Keratinocyte (primary cell): ENCODE measurements around the gene ZMYND8. TPM values are rescaled to one million over a fixed set of nuclear protein-coding genes. Genes with fewer than 3 reads are reported as not detected.

ENCODE experiments used
- DNase-seq: peaks from one replicate; pipeline ENCODE4 v3.0.0-alpha.2; 2011; ENCODE audit warnings: low read depth, missing footprints, low spot score
- FAIRE-seq: peaks from 2 replicates; lab custom pipeline; 2011; peaks lifted over from hg19 to GRCh38; lab: Jason Lieb, UNC
- H2AFZ ChIP-seq: 2 replicates; pipeline ENCODE4 v1.6.0; 2012; ENCODE audit warnings: low read length, control low read depth, inconsistent platforms; ENCODE audit not compliant: control insufficient read depth
- H3K27ac ChIP-seq: 2 replicates; pipeline ENCODE4 v1.5.1; 2011; ENCODE audit warnings: low read length; ENCODE audit not compliant: control insufficient read depth, insufficient read depth
- H3K27me3 ChIP-seq: 3 replicates; pipeline ENCODE4 v1.6.0; 2011; ENCODE audit warnings: low read length; ENCODE audit not compliant: control insufficient read depth, insufficient read depth; ENCODE audit errors: extremely low read depth
- H3K36me3 ChIP-seq, 2 experiments: 2 replicates in 1 of 2; 3 replicates in 1 of 2; pipeline ENCODE4 v1.5.1; 2011; ENCODE audit warnings: low read length in 2 of 2, mild to moderate bottlenecking in 1 of 2; ENCODE audit not compliant: control insufficient read depth in 2 of 2, insufficient read depth in 2 of 2; ENCODE audit errors: extremely low read depth in 1 of 2
- H3K4me1 ChIP-seq: 3 replicates; pipeline ENCODE4 v1.5.1; 2011; ENCODE audit warnings: low read length; ENCODE audit not compliant: control insufficient read depth, insufficient read depth; ENCODE audit errors: extremely low read depth
- H3K4me2 ChIP-seq: 3 replicates; pipeline ENCODE4 v1.6.0; 2011; ENCODE audit warnings: low read depth, low read length; ENCODE audit not compliant: control insufficient read depth, insufficient read depth; ENCODE audit errors: extremely low read depth
- H3K4me3 ChIP-seq, 3 experiments: fragments of 200-600 bp in 1 of 3; sonication (generic) in 1 of 3; 2 replicates in 2 of 3; 3 replicates in 1 of 3; pipeline ENCODE4 v1.5.1; 2011 to 2016; ENCODE audit warnings: low read length in 3 of 3, mild to moderate bottlenecking in 3 of 3, control low read depth in 2 of 3, inconsistent platforms in 1 of 3, low read depth in 1 of 3, mixed read lengths in 1 of 3, mixed run types in 1 of 3, moderate library complexity in 1 of 3; ENCODE audit not compliant: control insufficient read depth in 2 of 3, insufficient read depth in 2 of 3; ENCODE audit errors: extremely low read depth in 1 of 3
- H3K79me2 ChIP-seq: 2 replicates; pipeline ENCODE4 v1.6.0; 2012; ENCODE audit warnings: low read length; ENCODE audit not compliant: control insufficient read depth, insufficient read depth
- H3K9ac ChIP-seq: 3 replicates; pipeline ENCODE4 v1.6.0; 2011; ENCODE audit warnings: low read length; ENCODE audit not compliant: control insufficient read depth, insufficient read depth; ENCODE audit errors: extremely low read depth
- H3K9me1 ChIP-seq: 3 replicates; pipeline ENCODE4 v1.6.0; 2011; ENCODE audit warnings: low read length; ENCODE audit not compliant: control insufficient read depth, insufficient read depth; ENCODE audit errors: extremely low read depth
- H3K9me3 ChIP-seq: 2 replicates; pipeline ENCODE4 v1.5.1; 2012; ENCODE audit warnings: low read depth, low read length; ENCODE audit not compliant: control insufficient read depth
- H4K20me1 ChIP-seq: 3 replicates; pipeline ENCODE4 v1.6.0; 2011; ENCODE audit warnings: low read length; ENCODE audit not compliant: control insufficient read depth, insufficient read depth; ENCODE audit errors: extremely low read depth
- CTCF ChIP-seq, 3 experiments: IDR thresholded peaks in 1 of 3; conservative IDR thresholded peaks in 1 of 3; optimal IDR thresholded peaks in 1 of 3; 2 replicates in 2 of 3; 3 replicates in 1 of 3; pipeline versions ENCODE3 to v1.5.1; 2011; ENCODE audit warnings: low read length in 3 of 3, mild to moderate bottlenecking in 3 of 3, moderate library complexity in 2 of 3, control low read depth in 1 of 3, inconsistent platforms in 1 of 3; ENCODE audit not compliant: insufficient read depth in 2 of 3; ENCODE audit errors: extremely low read depth in 1 of 3
- EZH2 ChIP-seq: IDR thresholded peaks from one replicate; pipeline ENCODE4 v1.6.1; 2012; ENCODE audit warnings: inconsistent platforms, mild to moderate bottlenecking, low read length, moderate library complexity
- dilution Hi-C: fragments of 300-500 bp; cut with MboI; formaldehyde crosslinking; loops from one replicate; pipeline ENCODE4 v1.7.0; 2020; ENCODE audit warnings: low sequenced_read_pairs; ENCODE audit not compliant: extremely low pct_ligation_motif_present
- polyA minus RNA-seq, 3 experiments: library from RNA; depleted of rRNA, polyadenylated mRNA; stranded (reverse); fragments of >200 nt; gene quantifications; 1 replicate in 1 of 3; 2 replicates in 1 of 3; 3 replicates in 1 of 3; pipeline ENCODE4 v1.2.3, GENCODE V29; 2011
- polyA plus RNA-seq, 5 experiments: library from polyadenylated mRNA; depleted of rRNA in 3 of 5; stranded (reverse) in 3 of 5; stranded (forward) in 1 of 5; unstranded in 1 of 5; fragments of >200 nt; gene quantifications; 1 replicate in 1 of 5; 2 replicates in 3 of 5; 3 replicates in 1 of 5; pipeline versions ENCODE4 v1.2.1 to v1.2.3, GENCODE V29; 2011 to 2012; ENCODE audit warnings: missing spikeins in 2 of 5, low read depth in 1 of 5, low replicate concordance in 1 of 5

The ZMYND8 gene
- polyA plus RNA-seq (30.0 to 42.6 TPM (median 39.8 TPM) in 3 replicates), polyA minus RNA-seq (40.3 to 48.9 TPM (median 40.8 TPM) in 3 replicates)
- polyA plus RNA-seq (2011; ENCODE audit: low read depth): 49.3 TPM
- 21.6 and 26.9 TPM in 2 replicates for polyA plus RNA-seq (2011; cell fraction: cytosol; rRNA removed)
- 95.0 and 95.8 TPM in 2 replicates for polyA plus RNA-seq (2011; cell fraction: nucleus; rRNA removed)
- 34.7 and 37.8 TPM in 2 replicates for polyA plus RNA-seq (2012; ENCODE audit: low replicate concordance)
- polyA minus RNA-seq (2011; cell fraction: cytosol; rRNA and poly(A)+ RNA removed): 21.7 TPM
- polyA minus RNA-seq (2011; cell fraction: nucleus; rRNA and poly(A)+ RNA removed): 51.6 and 102 TPM in 2 replicates

GRCh38 chr20:47356526-47357295 is at the start of gene ZMYND8:
Gene ZMYND8 (minus strand): TSS chr20:47356699. CDS start chr20:47356670, 29 bp downstream.
- Histone ChIP-seq H3K9ac (peak within 1 kb of the TSS; percentile 86), H3K79me2 (peaks cover 48% of the 10 kb centered on the region), H4K20me1 (no peaks in the 10 kb centered on the region), H3K27me3 (no peaks in the 10 kb centered on the region), H3K4me3 (peak within 1 kb of the TSS; percentile 50 to 71 (median 70)), H3K36me3 (no peaks in the 10 kb centered on the region), H3K4me2 (peak within 1 kb of the TSS; percentile 84), H3K4me1 (peaks cover 99% of the 10 kb centered on the region), H3K9me3 (no peaks in the 10 kb centered on the region), H3K9me1 (no peaks in the 10 kb centered on the region), H2AFZ (no peak within 1 kb of the TSS), H3K27ac (peak within 1 kb of the TSS; percentile 99)
- dilution Hi-C loops: no loop called here
- TF ChIP-seq EZH2 (no peak), CTCF (optimal IDR thresholded peaks at IDR 0.05 in 1 of 3, IDR thresholded peaks at IDR 0.05 in 1 of 3, conservative IDR thresholded peaks at IDR 0.05 in 1 of 3; ENCODE audit: extremely low read depth in 1 of 3, insufficient read depth in 2 of 3, low read length in 3 of 3) (no peak)
- DNase-seq: peak; percentile 71
- no peak for FAIRE-seq

- dilution Hi-C loops: no loop called here
- TF ChIP-seq CTCF (optimal IDR thresholded peaks at IDR 0.05 in 1 of 3, IDR thresholded peaks at IDR 0.05 in 1 of 3, conservative IDR thresholded peaks at IDR 0.05 in 1 of 3; ENCODE audit: extremely low read depth in 1 of 3, insufficient read depth in 2 of 3, low read length in 3 of 3): no peak
- TF ChIP-seq EZH2: no peak
- Histone ChIP-seq H3K4me3 (no peak overlapping the region), H3K9ac (no peak overlapping the region), H3K4me2 (no peak overlapping the region), H3K27ac (no peak overlapping the region), H3K36me3 (no peaks in the 10 kb centered on the region), H3K9me1 (no peaks in the 10 kb centered on the region), H3K9me3 (no peaks in the 10 kb centered on the region), H4K20me1 (no peaks in the 10 kb centered on the region), H3K27me3 (no peaks in the 10 kb centered on the region), H3K79me2 (no peaks in the 10 kb centered on the region), H3K4me1 (no peaks in the 10 kb centered on the region), H2AFZ (no peak overlapping the region)
- FAIRE-seq (no peak), DNase-seq (no peak)
These were observed 49.4 kb upstream of the ZMYND8 start for GRCh38 chr20:47405775-47406325.
